ENCODE measurements around the gene NTPCR. TPM values are rescaled to one million over a fixed set of nuclear protein-coding genes. Genes with fewer than 3 reads are reported as not detected.

NTPCR gene
- total RNA-seq, 1 experiment from 2014 or later = 34.2 TPM

- H3K27me3 ChIP-seq (ENCODE audit: insufficient read depth, low read length) = no peaks in the 10 kb centered on the region
- H3K27ac ChIP-seq (ENCODE audit: low read depth, low read length) = no peak overlapping the region
- H3K9me3 ChIP-seq (ENCODE audit: control insufficient read depth in 1 of 2, insufficient read depth in 1 of 2, low read depth in 1 of 2, low read length in 2 of 2) = no peaks in the 10 kb centered on the region
- TF ChIP-seq TCF7L2 (IDR thresholded peaks at IDR 0.05; ENCODE audit: borderline replicate concordance, extremely low read depth, insufficient read depth, insufficient read length) (no peak), JUND (IDR thresholded peaks at IDR 0.05) (no peak), FOSL1 (IDR thresholded peaks at IDR 0.05; ENCODE audit: low read depth) (no peak), POLR2AphosphoS5 (IDR thresholded peaks at IDR 0.05; ENCODE audit: low read depth, low read length) (no peak), SIN3A (IDR thresholded peaks at IDR 0.05; ENCODE audit: low read depth) (no peak), CBX3 (IDR thresholded peaks at IDR 0.05; ENCODE audit: low read depth) (no peak), CEBPB (IDR thresholded peaks at IDR 0.05; ENCODE audit: low read depth) (no peak)
- H3K36me3 ChIP-seq (ENCODE audit: control insufficient read depth in 1 of 2, insufficient read depth in 2 of 2, low read length in 2 of 2) = no peaks in the 10 kb centered on the region
- CTCF ChIA-PET = no interaction called here
- no peak overlapping the region for H3K9ac ChIP-seq (ENCODE audit: low read length)
- H4K20me1 ChIP-seq (ENCODE audit: insufficient read depth) = no peaks in the 10 kb centered on the region
- DNase-seq (ENCODE audit: low read depth, low spot score) = no peak
- RAD21 ChIA-PET (ENCODE audit: low non-redundant PET in 1 of 2, low total read pairs in 2 of 2, uncharacterized antibody in 2 of 2, unreplicated experiment in 2 of 2) = no interaction called here
- POLR2A ChIA-PET = no interaction called here
- BruUV-seq (replicated peaks) = no TSS peak
- intact Hi-C loops (cut with micrococcal nuclease) = no loop called here
- no peak overlapping the region for H2AFZ ChIP-seq (ENCODE audit: low read depth, low read length, poor library complexity, severe bottlenecking)
- H3K4me1 ChIP-seq (ENCODE audit: control insufficient read depth in 1 of 2, insufficient read depth in 2 of 2, low read length in 2 of 2) = no peaks in the 10 kb centered on the region; a peak in 1 of 4 replicates
- H3K4me2 ChIP-seq (ENCODE audit: low read length) = no peak overlapping the region
- H3K79me2 ChIP-seq (ENCODE audit: insufficient read depth, low read length) = no peaks in the 10 kb centered on the region
- H3K9me2 ChIP-seq (ENCODE audit: insufficient read depth) = no peaks in the 10 kb centered on the region
- no peak for ATAC-seq
- H3K4me3 ChIP-seq (replicated peaks in 1 of 2; ENCODE audit: low read depth in 1 of 2, low read length in 2 of 2) = no peak overlapping the region
Observed at GRCh38 chr1:232902774-232903350, 47.5 kb upstream of the NTPCR start.

- ChIA-PET CTCF (no interaction called here), POLR2A (no interaction called here), RAD21 (ENCODE audit: low non-redundant PET in 1 of 2, low total read pairs in 2 of 2, uncharacterized antibody in 2 of 2, unreplicated experiment in 2 of 2) (no interaction called here)
- Histone ChIP-seq H4K20me1 (ENCODE audit: insufficient read depth) (no peaks in the 10 kb centered on the region), H3K9me3 (ENCODE audit: control insufficient read depth in 1 of 2, insufficient read depth in 1 of 2, low read depth in 1 of 2, low read length in 2 of 2) (no peaks in the 10 kb centered on the region), H3K27me3 (ENCODE audit: insufficient read depth, low read length) (no peaks in the 10 kb centered on the region), H3K27ac (ENCODE audit: low read depth, low read length) (no peak overlapping the region), H3K9me2 (ENCODE audit: insufficient read depth) (no peaks in the 10 kb centered on the region), H3K36me3 (ENCODE audit: control insufficient read depth in 1 of 2, insufficient read depth in 2 of 2, low read length in 2 of 2) (no peaks in the 10 kb centered on the region), H3K4me2 (ENCODE audit: low read length) (no peak overlapping the region), H3K9ac (ENCODE audit: low read length) (no peak overlapping the region), H3K4me3 (replicated peaks in 1 of 2; ENCODE audit: low read depth in 1 of 2, low read length in 2 of 2) (no peak overlapping the region), H2AFZ (ENCODE audit: low read depth, low read length, poor library complexity, severe bottlenecking) (no peak overlapping the region), H3K79me2 (ENCODE audit: insufficient read depth, low read length) (no peaks in the 10 kb centered on the region), H3K4me1 (ENCODE audit: control insufficient read depth in 1 of 2, insufficient read depth in 2 of 2, low read length in 2 of 2) (no peaks in the 10 kb centered on the region; a peak in 1 of 4 replicates)
- no TSS peak for BruUV-seq (replicated peaks)
- ATAC-seq (no peak), DNase-seq (ENCODE audit: low read depth, low spot score) (no peak)
- intact Hi-C loops (cut with micrococcal nuclease) = no loop called here
- TF ChIP-seq CEBPB (IDR thresholded peaks at IDR 0.05; ENCODE audit: low read depth) = no peak
- TF ChIP-seq POLR2AphosphoS5 (IDR thresholded peaks at IDR 0.05; ENCODE audit: low read depth, low read length) = no peak
- no peak for TF ChIP-seq ZBTB33 (IDR thresholded peaks at IDR 0.05; ENCODE audit: extremely low read depth, insufficient replicate concordance, low read length)
- no peak for TF ChIP-seq EZH2phosphoT487 (IDR thresholded peaks at IDR 0.05; ENCODE audit: borderline replicate concordance)
- TF ChIP-seq SIN3A (IDR thresholded peaks at IDR 0.05; ENCODE audit: low read depth) = no peak
- no peak for TF ChIP-seq RAD21 (IDR thresholded peaks at IDR 0.05; ENCODE audit: low read depth)
- TF ChIP-seq EGR1 (IDR thresholded peaks at IDR 0.05; ENCODE audit: low read depth) = no peak
- TF ChIP-seq YY1 (IDR thresholded peaks at IDR 0.05; ENCODE audit: extremely low read depth, insufficient replicate concordance, low read depth, low read length) = no peak
- no peak for TF ChIP-seq EZH2 (IDR thresholded peaks at IDR 0.05)
Observed at GRCh38 chr1:232904131-232904530, 46.3 kb upstream of the NTPCR start.

Data from HCT116 (cell line).